Peyer's patch (tissue), 4 donors: ENCODE results near the gene TTYH3.

Experiments
- POLR2A ChIP-seq, 2 donors: fragments of 450-650 bp; IDR thresholded peaks; one replicate each; pipeline ENCODE4 v1.5.1; 2017; ENCODE audit warnings: antibody characterized with exemption in 2 of 2, mild to moderate bottlenecking in 2 of 2, moderate library complexity in 2 of 2
- TF ChIP-seq, protein P1 (sequence below), 6 experiments: fragments of 450-650 bp in 4 of 6; fragments of 200-600 bp in 2 of 6; sonication (generic) in 1 of 6; IDR thresholded peaks; one replicate each; pipeline ENCODE4 v1.5.1; 2017 to 2019; ENCODE audit warnings: antibody characterized with exemption in 6 of 6, mild to moderate bottlenecking in 3 of 6, moderate library complexity in 1 of 6

DNA sequence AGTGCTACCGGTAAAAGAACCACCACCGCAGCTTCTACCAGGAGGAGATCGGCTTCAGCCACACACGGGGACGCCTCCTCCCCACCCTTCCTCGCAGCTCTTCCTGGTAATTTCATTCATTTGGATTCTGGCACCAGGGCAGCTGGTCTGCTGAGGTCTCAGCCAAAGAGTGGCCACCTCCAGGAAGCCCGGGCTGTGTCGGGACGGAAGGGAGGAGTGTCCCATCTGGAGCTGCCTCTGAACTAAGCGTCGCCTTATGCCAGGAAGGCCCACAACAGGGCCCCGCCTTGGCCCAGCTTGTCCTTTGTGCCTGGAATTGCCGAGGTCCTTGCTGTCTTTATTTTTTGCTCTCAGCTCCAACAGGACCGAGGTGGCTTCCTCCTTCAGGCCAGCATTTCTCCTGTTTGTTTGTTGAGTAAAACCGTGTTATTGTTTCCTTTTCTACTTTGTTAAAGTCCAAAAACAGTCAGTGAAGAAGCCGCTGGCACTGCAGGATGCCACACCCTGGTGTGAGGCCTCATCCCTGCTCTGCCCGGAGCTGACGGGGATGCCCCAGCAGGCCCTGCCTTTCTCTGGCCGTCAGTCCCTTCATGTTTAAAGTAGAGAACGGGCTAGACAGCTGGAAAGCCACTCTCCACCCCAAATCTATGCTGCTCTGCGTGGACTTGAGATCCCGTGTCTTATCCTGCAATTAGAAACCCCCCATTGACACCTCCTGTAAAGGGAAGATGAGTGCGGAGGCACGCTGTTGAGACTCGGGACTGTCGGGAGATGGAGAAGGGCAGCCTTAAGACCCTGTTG, 24.5 kb upstream of the TTYH3 start:
- no peak for TF ChIP-seq POLR2A (IDR thresholded peaks at IDR 0.05)
- TF ChIP-seq, protein P1, sequence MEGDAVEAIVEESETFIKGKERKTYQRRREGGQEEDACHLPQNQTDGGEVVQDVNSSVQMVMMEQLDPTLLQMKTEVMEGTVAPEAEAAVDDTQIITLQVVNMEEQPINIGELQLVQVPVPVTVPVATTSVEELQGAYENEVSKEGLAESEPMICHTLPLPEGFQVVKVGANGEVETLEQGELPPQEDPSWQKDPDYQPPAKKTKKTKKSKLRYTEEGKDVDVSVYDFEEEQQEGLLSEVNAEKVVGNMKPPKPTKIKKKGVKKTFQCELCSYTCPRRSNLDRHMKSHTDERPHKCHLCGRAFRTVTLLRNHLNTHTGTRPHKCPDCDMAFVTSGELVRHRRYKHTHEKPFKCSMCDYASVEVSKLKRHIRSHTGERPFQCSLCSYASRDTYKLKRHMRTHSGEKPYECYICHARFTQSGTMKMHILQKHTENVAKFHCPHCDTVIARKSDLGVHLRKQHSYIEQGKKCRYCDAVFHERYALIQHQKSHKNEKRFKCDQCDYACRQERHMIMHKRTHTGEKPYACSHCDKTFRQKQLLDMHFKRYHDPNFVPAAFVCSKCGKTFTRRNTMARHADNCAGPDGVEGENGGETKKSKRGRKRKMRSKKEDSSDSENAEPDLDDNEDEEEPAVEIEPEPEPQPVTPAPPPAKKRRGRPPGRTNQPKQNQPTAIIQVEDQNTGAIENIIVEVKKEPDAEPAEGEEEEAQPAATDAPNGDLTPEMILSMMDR (IDR thresholded peaks at IDR 0.05), result no peak
